SJCRH30 (cell line): ENCODE results near the gene NXF1. TPM values are rescaled to one million over a fixed set of nuclear protein-coding genes. Genes with fewer than 3 reads are reported as not detected.
"Not testable (repeated sequence)": the region's sequence is repeated elsewhere in the genome, so short reads cannot be mapped to it uniquely, and the experiment has no call there.

Source experiments
- DNase-seq, 2 experiments: peaks; one replicate each; pipeline ENCODE4 v3.0.0-alpha.2; 2015 to 2020
- H3K27ac ChIP-seq: fragments of 250-450 bp; sonication (Bioruptor Pico); 2 replicates; pipeline ENCODE4 v1.5.1; 2020; ENCODE audit warnings: mild to moderate bottlenecking, moderate library complexity
- H3K27me3 ChIP-seq: fragments of 250-450 bp; sonication (Bioruptor Pico); 2 replicates; pipeline ENCODE4 v1.5.1; 2020; ENCODE audit warnings: mild to moderate bottlenecking, moderate library complexity
- H3K36me3 ChIP-seq: fragments of 250-450 bp; sonication (Bioruptor Pico); 2 replicates; pipeline ENCODE4 v1.5.1; 2020; ENCODE audit warnings: mild to moderate bottlenecking, moderate library complexity
- H3K4me1 ChIP-seq: fragments of 250-450 bp; sonication (Bioruptor Pico); 2 replicates; pipeline ENCODE4 v1.5.1; 2020; ENCODE audit warnings: mild to moderate bottlenecking, moderate library complexity
- H3K4me3 ChIP-seq: fragments of 250-450 bp; sonication (Bioruptor Pico); 2 replicates; pipeline ENCODE4 v1.5.1; 2020; ENCODE audit warnings: mild to moderate bottlenecking, moderate library complexity
- H3K9me3 ChIP-seq: fragments of 250-450 bp; sonication (Bioruptor Pico); replicated peaks from 2 replicates; pipeline ENCODE4 v1.5.1; 2020; ENCODE audit warnings: mild to moderate bottlenecking, moderate library complexity
- total RNA-seq: library from RNA; depleted of rRNA; stranded (reverse); fragments of >200 nt; shearing (Covaris generic); gene quantifications from 2 replicates; pipeline ENCODE4 v1.2.3, GENCODE V29; 2014; rRNA removed

NXF1 gene
- total RNA-seq, 1 experiment from 2014 or later = 56.4 TPM

DNA sequence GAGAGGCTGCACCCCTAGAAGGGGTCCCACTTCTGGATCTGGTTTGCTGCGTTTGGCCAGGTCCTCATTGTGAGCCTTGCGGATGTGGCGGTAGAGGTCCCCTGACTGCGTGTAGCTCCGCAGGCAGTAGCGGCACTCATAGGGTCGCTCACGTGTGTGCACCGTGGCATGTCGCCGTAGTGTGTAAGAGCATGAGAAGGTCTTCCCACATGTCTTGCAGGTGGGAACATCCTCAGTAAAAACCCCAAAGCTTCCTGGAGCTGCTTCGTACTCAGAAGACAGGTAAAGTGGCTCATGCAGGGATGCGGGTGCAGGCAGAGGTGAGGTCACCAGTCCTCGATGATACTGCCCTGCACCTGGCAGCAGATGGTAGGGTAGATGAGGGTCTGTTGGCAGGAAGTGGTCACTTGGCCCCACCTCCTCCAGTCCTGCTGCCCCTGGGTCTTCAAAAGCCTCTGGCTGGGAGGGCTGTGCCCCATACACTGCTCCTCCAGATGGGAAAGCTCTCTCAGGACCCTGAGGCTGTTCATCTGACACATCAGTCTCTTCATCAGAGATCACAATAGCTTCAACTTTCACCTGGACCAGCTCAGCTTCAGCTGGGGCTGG, 53.0 kb downstream of the NXF1 start:
- no peak overlapping the region for H3K27ac ChIP-seq
- H3K27me3 ChIP-seq = no peaks in the 10 kb centered on the region
- no peak overlapping the region for H3K4me3 ChIP-seq
- peaks cover 6% of the 10 kb centered on the region; the same call in 1 of the 2 replicates for H3K4me1 ChIP-seq
- H3K36me3 ChIP-seq = no peaks in the 10 kb centered on the region
- H3K9me3 ChIP-seq = no peaks in the 10 kb centered on the region
- DNase-seq = no peak

- not testable (repeated sequence) for H3K9me3 ChIP-seq, H3K27me3 ChIP-seq, H3K4me1 ChIP-seq, H3K36me3 ChIP-seq, H3K27ac ChIP-seq, H3K4me3 ChIP-seq, DNase-seq
These were observed 55.3 kb downstream of the NXF1 start for GRCh38 chr11:62749931-62750330.

- no peaks in the 10 kb centered on the region for H3K9me3 ChIP-seq
- no peaks in the 10 kb centered on the region for H3K36me3 ChIP-seq
- no peak for DNase-seq
- H3K27me3 ChIP-seq = no peaks in the 10 kb centered on the region
- no peak overlapping the region for H3K27ac ChIP-seq
- H3K4me3 ChIP-seq = no peak overlapping the region
- no peaks in the 10 kb centered on the region for H3K4me1 ChIP-seq
These were observed 57.6 kb downstream of the NXF1 start for GRCh38 chr11:62747475-62748160.

Other genes starting within 250 kb of the NXF1 start
- 2,270 and 2,323 TPM in 2 replicates for gene EEF1G, start 231.5 kb downstream of the NXF1 start, total RNA-seq
- 8.8 and 9.1 TPM in 2 replicates for gene TUT1, start 213.9 kb downstream of the NXF1 start, total RNA-seq
- gene MTA2, start 203.6 kb downstream of the NXF1 start, total RNA-seq = 106 and 107 TPM in 2 replicates
- gene EML3, start 192.7 kb downstream of the NXF1 start, total RNA-seq = 5.8 and 8.9 TPM in 2 replicates
- 0.46 and 0.51 TPM in 2 replicates for gene ROM1, start 192.2 kb downstream of the NXF1 start, total RNA-seq
- 23.4 and 28.2 TPM in 2 replicates for gene B3GAT3, start 183.5 kb downstream of the NXF1 start, total RNA-seq
- gene GANAB, start 158.8 kb downstream of the NXF1 start, total RNA-seq = 209 and 210 TPM in 2 replicates
- 20.1 and 20.3 TPM in 2 replicates for gene INTS5, start 152.1 kb downstream of the NXF1 start, total RNA-seq
- gene C11orf98, start 140.2 kb downstream of the NXF1 start, total RNA-seq = 62.6 and 65.0 TPM in 2 replicates
- gene CSKMT, start 140.1 kb downstream of the NXF1 start, total RNA-seq = 8.5 and 10.4 TPM in 2 replicates
- 11.5 and 15.7 TPM in 2 replicates for gene UQCC3, start 133.8 kb downstream of the NXF1 start, total RNA-seq
- gene LBHD1, start 133.2 kb downstream of the NXF1 start, total RNA-seq = 3.2 and 6.3 TPM in 2 replicates
- 70.4 and 73.1 TPM in 2 replicates for gene UBXN1, start 126.4 kb downstream of the NXF1 start, total RNA-seq
- gene LRRN4CL, start 115.9 kb downstream of the NXF1 start, total RNA-seq = 0.55 and 0.73 TPM in 2 replicates
- gene BSCL2, start 98.0 kb downstream of the NXF1 start, total RNA-seq = 24.3 and 26.1 TPM in 2 replicates
- not detected in 2 replicates for gene GNG3, start 97.8 kb downstream of the NXF1 start, total RNA-seq
- 16.7 and 21.2 TPM in 2 replicates for gene HNRNPUL2, start 78.0 kb downstream of the NXF1 start, total RNA-seq
- 46.2 and 47.0 TPM in 2 replicates for gene TTC9C, start 77.0 kb downstream of the NXF1 start, total RNA-seq
- gene ZBTB3, start 51.3 kb downstream of the NXF1 start, total RNA-seq = 5.2 and 7.6 TPM in 2 replicates
- gene POLR2G, start 43.9 kb downstream of the NXF1 start, total RNA-seq = 74.1 and 88.0 TPM in 2 replicates
- 17.3 and 22.2 TPM in 2 replicates for gene TAF6L, start 34.0 kb downstream of the NXF1 start, total RNA-seq
- 27.6 and 31.9 TPM in 2 replicates for gene TMEM179B, start 18.0 kb downstream of the NXF1 start, total RNA-seq
- gene TMEM223, start 13.4 kb downstream of the NXF1 start, total RNA-seq = 13.3 and 18.3 TPM in 2 replicates
- gene STX5, start 26.6 kb upstream of the NXF1 start, total RNA-seq = 22.7 and 27.5 TPM in 2 replicates
- not detected in 2 replicates for gene TEX54, start 27.4 kb upstream of the NXF1 start, total RNA-seq
- 46.7 and 50.4 TPM in 2 replicates for gene WDR74, start 34.1 kb upstream of the NXF1 start, total RNA-seq
- 106 and 109 TPM in 2 replicates for gene SLC3A2, start 75.5 kb upstream of the NXF1 start, total RNA-seq
- gene CHRM1, start 115.9 kb upstream of the NXF1 start, total RNA-seq = not detected in 2 replicates
- not detected in 2 replicates for gene SLC22A6, start 179.5 kb upstream of the NXF1 start, total RNA-seq
- gene SLC22A8, start 210.4 kb upstream of the NXF1 start, total RNA-seq = not detected in 2 replicates